CD8-positive, alpha-beta memory T cell (primary cell): ENCODE measurements around the gene SCGB1C2. TPM values are rescaled to one million over a fixed set of nuclear protein-coding genes. Genes with fewer than 3 reads are reported as not detected.
"Not testable (repeated sequence)": the region's sequence is repeated elsewhere in the genome, so short reads cannot be mapped to it uniquely, and the experiment has no call there.

ENCODE experiments used
- CTCF ChIA-PET: fragments of 350-600 bp; sonication (Branson Sonifier 250); formaldehyde crosslinking; loops from one replicate; lab custom pipeline; 2021; ENCODE audit warnings: antibody characterized with exemption; lab: Charles Lee
- POLR2A ChIA-PET: fragments of 350-600 bp; sonication (Branson Sonifier 250); formaldehyde crosslinking; loops from one replicate; lab custom pipeline; 2021; ENCODE audit warnings: antibody characterized with exemption; lab: Charles Lee
- DNase-seq, 5 donors: peaks; one replicate each; pipeline versions ENCODE4 v3.0.0 to v3.0.0-alpha.2; 2020 to 2022; ENCODE audit warnings: mixed read lengths in 1 of 5
- H3K27ac ChIP-seq: one replicate; pipeline ENCODE4 v1.7.0; 2013; ENCODE audit warnings: low read depth, mild to moderate bottlenecking, low read length, moderate library complexity
- H3K27me3 ChIP-seq: 2 replicates; pipeline ENCODE4 v1.7.0; 2013; ENCODE audit warnings: low read length, mild to moderate bottlenecking; ENCODE audit not compliant: insufficient read depth, poor library complexity, severe bottlenecking
- H3K36me3 ChIP-seq: 2 replicates; pipeline ENCODE4 v1.7.0; 2013; ENCODE audit warnings: mild to moderate bottlenecking, low read length, moderate library complexity; ENCODE audit not compliant: insufficient read depth
- H3K4me1 ChIP-seq: 2 replicates; pipeline ENCODE4 v1.7.0; 2013; ENCODE audit warnings: mild to moderate bottlenecking, low read length, moderate library complexity; ENCODE audit not compliant: insufficient read depth
- H3K4me3 ChIP-seq: 2 replicates; pipeline ENCODE4 v1.7.0; 2013; ENCODE audit warnings: mild to moderate bottlenecking, low read length
- H3K9me3 ChIP-seq: 2 replicates; pipeline ENCODE4 v1.7.0; 2013; ENCODE audit warnings: mild to moderate bottlenecking, low read length
- H3K27ac Mint-ChIP-seq, 8 donors: one replicate each; pipeline ENCODE4 v1.8.0; 2020 to 2021; ENCODE audit warnings: mixed read lengths in 8 of 8, mild to moderate bottlenecking in 6 of 8, inconsistent platforms in 3 of 8, moderate library complexity in 3 of 8
- H3K27me3 Mint-ChIP-seq, 2 donors: one replicate each; pipeline ENCODE4 v1.8.0; 2020 to 2021; ENCODE audit warnings: mixed read lengths in 2 of 2, mild to moderate bottlenecking in 1 of 2, moderate library complexity in 1 of 2
- H3K36me3 Mint-ChIP-seq, 3 donors: one replicate each; pipeline ENCODE4 v1.8.0; 2020 to 2021; ENCODE audit warnings: mixed read lengths in 3 of 3, inconsistent platforms in 1 of 3, mild to moderate bottlenecking in 1 of 3
- H3K4me1 Mint-ChIP-seq, 3 donors: one replicate each; pipeline ENCODE4 v1.8.0; 2020 to 2021; ENCODE audit warnings: mixed read lengths in 3 of 3, inconsistent platforms in 1 of 3, mild to moderate bottlenecking in 1 of 3
- H3K4me3 Mint-ChIP-seq, 7 donors: one replicate each; pipeline ENCODE4 v1.8.0; 2020 to 2021; ENCODE audit warnings: mixed read lengths in 7 of 7, mild to moderate bottlenecking in 6 of 7, moderate library complexity in 4 of 7, inconsistent platforms in 2 of 7
- H3K9me3 Mint-ChIP-seq, 5 donors: one replicate each; pipeline ENCODE4 v1.8.0; 2020 to 2022; ENCODE audit warnings: mixed read lengths in 5 of 5, mild to moderate bottlenecking in 3 of 5, moderate library complexity in 2 of 5, inconsistent platforms in 1 of 5
- polyA plus RNA-seq: library from polyadenylated mRNA; unstranded; fragments of 300-500 nt; fragmentation: Illumina TruSeq; gene quantifications from one replicate; pipeline ENCODE4 v1.2.3, GENCODE V29; 2021
- total RNA-seq, 2 experiments: library from RNA; stranded (reverse); gene quantifications; one replicate each; pipeline ENCODE4 v1.2.3, GENCODE V29; 2021

The SCGB1C2 gene
- total and polyA plus RNA-seq, 3 experiments from 2014 or later: not detected

DNA sequence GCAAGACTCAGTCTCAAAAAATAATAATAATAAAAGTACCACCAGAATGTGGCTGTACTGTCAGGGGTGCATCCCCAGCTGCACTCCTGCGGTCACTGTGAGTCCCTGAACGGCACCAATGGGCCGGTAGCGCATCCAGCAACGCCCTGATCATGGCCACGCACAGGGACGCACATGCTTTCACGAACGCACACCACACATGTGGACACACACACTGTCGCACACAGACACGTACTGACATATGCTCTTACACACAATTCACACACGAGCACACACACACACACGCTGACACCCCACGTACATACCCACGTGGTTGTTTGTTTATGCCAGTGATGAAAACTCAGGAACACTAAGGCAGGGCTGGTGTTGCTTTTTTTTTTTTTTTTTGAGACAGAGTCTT is 22.2 kb downstream of the SCGB1C2 start:
- H3K9me3 ChIP-seq: no peaks in the 10 kb centered on the region
- no peak overlapping the region for H3K4me3 ChIP-seq
- H3K4me1 ChIP-seq: no peaks in the 10 kb centered on the region
- H3K27ac Mint-ChIP-seq: no peak overlapping the region
- no peaks in the 10 kb centered on the region for H3K4me1 Mint-ChIP-seq
- H3K36me3 ChIP-seq: no peaks in the 10 kb centered on the region
- ChIA-PET POLR2A (no interaction called here), CTCF (no interaction called here)
- no peaks in the 10 kb centered on the region for H3K9me3 Mint-ChIP-seq
- no peak overlapping the region for H3K27ac ChIP-seq
- H3K36me3 Mint-ChIP-seq: peaks cover 0 to 1% (median 0%) of the 10 kb centered on the region in 3 donors
- H3K27me3 ChIP-seq: no peaks in the 10 kb centered on the region
- DNase-seq: no peak
- H3K4me3 Mint-ChIP-seq: no peak overlapping the region
- H3K27me3 Mint-ChIP-seq: peaks cover 9 to 11% of the 10 kb centered on the region in 2 donors

- H3K27ac ChIP-seq: no peak overlapping the region
- no peaks in the 10 kb centered on the region for H3K9me3 ChIP-seq
- no peaks in the 10 kb centered on the region for H3K36me3 ChIP-seq
- Mint-ChIP-seq H3K9me3 (no peaks in the 10 kb centered on the region), H3K36me3 (peaks cover 0 to 1% (median 0%) of the 10 kb centered on the region in 3 donors), H3K4me1 (no peaks in the 10 kb centered on the region), H3K4me3 (no peak overlapping the region), H3K27ac (no peak overlapping the region), H3K27me3 (peaks cover 9 to 11% of the 10 kb centered on the region in 2 donors)
- no peaks in the 10 kb centered on the region for H3K27me3 ChIP-seq
- no peaks in the 10 kb centered on the region for H3K4me1 ChIP-seq
- CTCF ChIA-PET: no interaction called here
- POLR2A ChIA-PET: no interaction called here
- DNase-seq: no peak
- no peak overlapping the region for H3K4me3 ChIP-seq
Measured at GRCh38 chr17:160336-160735, 23.0 kb downstream of the SCGB1C2 start.

- H3K9me3 ChIP-seq: no peaks in the 10 kb centered on the region
Measured at GRCh38 chr17:161481-161880, 24.1 kb downstream of the SCGB1C2 start.

GRCh38 chr17:162689-163088 is 25.3 kb downstream of the SCGB1C2 start:
- H3K27ac ChIP-seq: no peak overlapping the region
- no peaks in the 10 kb centered on the region for H3K4me1 ChIP-seq
- no peaks in the 10 kb centered on the region for H3K36me3 ChIP-seq
- Mint-ChIP-seq H3K4me1 (no peaks in the 10 kb centered on the region), H3K9me3 (no peaks in the 10 kb centered on the region), H3K27me3 (peaks cover 9 to 11% of the 10 kb centered on the region in 2 donors), H3K36me3 (peaks cover 0 to 1% (median 0%) of the 10 kb centered on the region in 3 donors), H3K27ac (no peak overlapping the region), H3K4me3 (no peak overlapping the region)
- CTCF ChIA-PET: no interaction called here
- no peaks in the 10 kb centered on the region for H3K9me3 ChIP-seq
- no peak for DNase-seq
- H3K4me3 ChIP-seq: no peak overlapping the region
- POLR2A ChIA-PET: no interaction called here
- no peaks in the 10 kb centered on the region for H3K27me3 ChIP-seq

More at GRCh38 chr17:161481-161880, 24.1 kb downstream of the SCGB1C2 start:
- CTCF ChIA-PET: no interaction called here
- Mint-ChIP-seq H3K36me3 (peaks cover 0 to 1% (median 0%) of the 10 kb centered on the region in 3 donors), H3K4me1 (no peaks in the 10 kb centered on the region), H3K4me3 (peak overlapping the region in 1 of 7 donors; percentile 2), H3K27me3 (peaks cover 9 to 11% of the 10 kb centered on the region in 2 donors), H3K27ac (no peak overlapping the region), H3K9me3 (no peaks in the 10 kb centered on the region)
- Histone ChIP-seq H3K36me3 (no peaks in the 10 kb centered on the region), H3K4me3 (no peak overlapping the region), H3K27ac (no peak overlapping the region), H3K27me3 (no peaks in the 10 kb centered on the region), H3K4me1 (no peaks in the 10 kb centered on the region)
- POLR2A ChIA-PET: no interaction called here
- DNase-seq: no peak

- Mint-ChIP-seq H3K4me3 (no peak overlapping the region), H3K9me3 (no peaks in the 10 kb centered on the region), H3K27me3 (peaks cover 5 to 11% of the 10 kb centered on the region in 2 donors), H3K36me3 (peaks cover 0 to 1% (median 0%) of the 10 kb centered on the region in 3 donors), H3K27ac (no peak overlapping the region), H3K4me1 (no peaks in the 10 kb centered on the region)
- no peak overlapping the region for H3K27ac ChIP-seq
- no peaks in the 10 kb centered on the region for H3K36me3 ChIP-seq
- ChIA-PET CTCF (no interaction called here), POLR2A (no interaction called here)
- H3K27me3 ChIP-seq: no peaks in the 10 kb centered on the region
- no peaks in the 10 kb centered on the region for H3K9me3 ChIP-seq
- no peak overlapping the region for H3K4me3 ChIP-seq
- no peak for DNase-seq
- no peaks in the 10 kb centered on the region for H3K4me1 ChIP-seq
Measured at GRCh38 chr17:163514-164098, 26.2 kb downstream of the SCGB1C2 start.

DNA sequence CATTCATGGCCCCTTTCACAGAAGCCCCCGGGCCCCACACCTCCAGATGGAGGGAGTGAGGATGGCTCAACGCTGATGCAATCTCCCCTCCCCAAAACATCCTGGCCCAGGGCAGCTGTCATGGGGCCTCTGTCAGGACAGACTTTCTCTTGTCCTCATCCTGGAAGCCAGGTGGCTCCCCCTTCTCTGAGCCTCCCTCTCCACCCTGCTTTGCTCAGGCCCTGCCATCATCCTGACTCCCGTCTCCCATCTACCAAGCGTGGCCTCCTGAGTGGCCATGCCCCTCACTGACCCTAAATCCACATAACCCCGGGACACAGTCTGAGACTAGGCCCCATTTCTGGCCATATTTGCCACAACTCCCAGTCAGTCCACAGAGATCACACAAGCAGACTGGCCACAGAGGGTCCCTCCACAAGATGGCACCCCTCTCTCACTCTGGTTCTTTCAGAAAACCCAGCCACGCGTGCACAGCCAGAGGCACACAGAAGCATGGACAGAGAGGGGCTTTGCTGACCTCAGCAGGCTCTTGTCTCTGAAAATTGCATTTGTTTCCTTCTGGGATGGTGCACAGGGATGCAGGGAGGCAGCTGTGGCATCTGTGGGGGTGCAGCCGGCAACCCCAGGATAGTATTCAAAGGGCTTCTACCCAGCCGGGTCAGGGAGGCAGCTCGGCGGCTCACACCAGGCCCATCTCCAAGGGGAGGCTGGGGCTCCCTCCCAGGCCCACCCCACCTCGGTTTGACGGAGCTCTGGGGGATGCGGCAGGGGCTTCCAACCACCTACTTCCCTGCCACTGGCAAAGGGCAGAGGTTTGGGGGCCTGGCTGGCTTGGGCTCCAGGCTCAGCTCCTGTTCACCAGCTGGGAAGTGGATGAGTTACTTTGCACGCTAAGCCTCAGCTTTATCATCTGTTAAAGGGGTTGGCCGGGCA is 27.2 kb downstream of the SCGB1C2 start:
- H3K4me1 Mint-ChIP-seq: no peaks in the 10 kb centered on the region
- H3K27ac Mint-ChIP-seq: peak overlapping the region in 1 of 8 donors; percentile 47
- H3K27me3 ChIP-seq: no peaks in the 10 kb centered on the region
- peaks cover 0 to 1% (median 0%) of the 10 kb centered on the region in 3 donors for H3K36me3 Mint-ChIP-seq
- H3K27ac ChIP-seq: no peak overlapping the region
- peak in 1 of 5 donors; percentile 32 for DNase-seq
- H3K9me3 Mint-ChIP-seq: no peaks in the 10 kb centered on the region
- no peak overlapping the region for H3K4me3 Mint-ChIP-seq
- CTCF ChIA-PET: interaction anchor here (0.7 kb wide), 1 partner anchor 15 kb away, joined by 3 read pairs; no protein-coding TSS in a partner anchor
- no peaks in the 10 kb centered on the region for H3K9me3 ChIP-seq
- POLR2A ChIA-PET: no interaction called here
- H3K36me3 ChIP-seq: no peaks in the 10 kb centered on the region
- H3K4me3 ChIP-seq: no peak overlapping the region
- no peaks in the 10 kb centered on the region for H3K4me1 ChIP-seq
- H3K27me3 Mint-ChIP-seq: peaks cover 7 to 11% of the 10 kb centered on the region in 2 donors

- DNase-seq: no peak
- no peaks in the 10 kb centered on the region for H3K36me3 Mint-ChIP-seq
- H3K4me1 Mint-ChIP-seq: no peaks in the 10 kb centered on the region
- no peaks in the 10 kb centered on the region for H3K27me3 ChIP-seq
- no peak overlapping the region for H3K4me3 Mint-ChIP-seq
- ChIA-PET CTCF (no interaction called here), POLR2A (no interaction called here)
- H3K36me3 ChIP-seq: no peaks in the 10 kb centered on the region
- H3K4me3 ChIP-seq: no peak overlapping the region
- peaks cover 7 to 8% of the 10 kb centered on the region in 2 donors for H3K27me3 Mint-ChIP-seq
- H3K27ac Mint-ChIP-seq: no peak overlapping the region
- H3K9me3 Mint-ChIP-seq: no peaks in the 10 kb centered on the region
- no peaks in the 10 kb centered on the region for H3K9me3 ChIP-seq
- H3K27ac ChIP-seq: no peak overlapping the region
- no peaks in the 10 kb centered on the region for H3K4me1 ChIP-seq
Measured at GRCh38 chr17:165939-166338, 28.6 kb downstream of the SCGB1C2 start.

GRCh38 chr17:168614-169013 is 31.2 kb downstream of the SCGB1C2 start:
- not testable (repeated sequence) for H3K36me3 Mint-ChIP-seq

More at GRCh38 chr17:168614-169013, 31.2 kb downstream of the SCGB1C2 start:
- CTCF ChIA-PET, H3K4me3 Mint-ChIP-seq, DNase-seq, H3K4me3 ChIP-seq, POLR2A ChIA-PET, H3K4me1 Mint-ChIP-seq, H3K27me3 ChIP-seq, H3K27ac Mint-ChIP-seq, H3K9me3 Mint-ChIP-seq, H3K9me3 ChIP-seq, H3K27me3 Mint-ChIP-seq, H3K27ac ChIP-seq, H3K4me1 ChIP-seq, H3K36me3 ChIP-seq: not testable (repeated sequence)
